ENCODE measurements around the gene HOXA7. TPM values are rescaled to one million over a fixed set of nuclear protein-coding genes. Genes with fewer than 3 reads are reported as not detected.

HOXA7 gene
- total and polyA plus RNA-seq, 8 donors, result 0.98 to 34.8 (median 1.2) TPM; not detected in 1

GRCh38 chr7:27176524-27176845, 20.0 kb upstream of the HOXA7 start:
- Histone ChIP-seq H3K27ac (no peak overlapping the region), H3K9me3 (peaks cover 0 to 9% (median 0%) of the 10 kb centered on the region in 4 donors), H3K36me3 (no peaks in the 10 kb centered on the region), H3K4me1 (peaks cover 27 to 44% (median 40%) of the 10 kb centered on the region in 4 donors), H3K4me3 (no peak overlapping the region), H3K27me3 (peaks cover 56 to 100% (median 93%) of the 10 kb centered on the region in 3 donors)
- intact Hi-C loops (cut with DNase I; ENCODE audit: low total_unique reads), result loop anchor here (10.0 kb wide), 1 partner anchor 1302 kb away; no protein-coding TSS in a partner anchor
- 71 to 77% (median 76%) methylated on average over 3 of the region's 3 CpGs for WGBS, 5 donors
- DNase-seq, result no peak
- TF ChIP-seq POLR2AphosphoS5 (IDR thresholded peaks at IDR 0.05) (no peak), EP300 (IDR thresholded peaks at IDR 0.05) (no peak), CTCF (IDR thresholded peaks at IDR 0.05) (no peak)

- peaks cover 55 to 100% (median 98%) of the 10 kb centered on the region in 3 donors for H3K27me3 ChIP-seq
- peaks cover 0 to 9% (median 0%) of the 10 kb centered on the region in 4 donors for H3K9me3 ChIP-seq
- intact Hi-C loops (cut with DNase I; ENCODE audit: low total_unique reads), result loop anchor here (10.0 kb wide), 1 partner anchor 1301 kb away; no protein-coding TSS in a partner anchor
- no peak overlapping the region for H3K27ac ChIP-seq
- no peak for DNase-seq
- WGBS, 5 donors, result 34 to 63% (median 38%) methylated on average over 38 to 40 of the region's 40 CpGs
- TF ChIP-seq CTCF (IDR thresholded peaks at IDR 0.05) (no peak), POLR2AphosphoS5 (IDR thresholded peaks at IDR 0.05) (no peak), EP300 (IDR thresholded peaks at IDR 0.05) (no peak), POLR2A (IDR thresholded peaks at IDR 0.05) (no peak)
- H3K4me1 ChIP-seq, result peaks cover 27 to 45% (median 40%) of the 10 kb centered on the region in 4 donors
- no peaks in the 10 kb centered on the region for H3K36me3 ChIP-seq
- no peak overlapping the region for H3K4me3 ChIP-seq
Measured at GRCh38 chr7:27175626-27176523, 19.4 kb upstream of the HOXA7 start.

GRCh38 chr7:27174874-27175625, 18.6 kb upstream of the HOXA7 start:
- no peak for DNase-seq
- Histone ChIP-seq H3K27me3 (peaks cover 49 to 100% (median 98%) of the 10 kb centered on the region in 3 donors), H3K4me1 (peaks cover 26 to 45% (median 39%) of the 10 kb centered on the region in 4 donors), H3K36me3 (no peaks in the 10 kb centered on the region), H3K4me3 (no peak overlapping the region), H3K27ac (no peak overlapping the region), H3K9me3 (peaks cover 0 to 10% (median 0%) of the 10 kb centered on the region in 4 donors)
- no peak for TF ChIP-seq POLR2AphosphoS5 (IDR thresholded peaks at IDR 0.05)
- TF ChIP-seq EP300 (IDR thresholded peaks at IDR 0.05), result no peak
- no peak for TF ChIP-seq POLR2A (IDR thresholded peaks at IDR 0.05)
- no peak for TF ChIP-seq CTCF (IDR thresholded peaks at IDR 0.05)
- 45 to 57% (median 52%) methylated on average over 11 to 12 of the region's 12 CpGs for WGBS, 5 donors
- intact Hi-C loops (cut with DNase I; ENCODE audit: low total_unique reads), result loop anchor here (10.0 kb wide), 1 partner anchor 1300 kb away; no protein-coding TSS in a partner anchor
